NCI-H2227 (cell line): ENCODE data around the gene TARS3.

Source experiments
- DNase-seq: peaks from one replicate; lab custom pipeline; 2025; ENCODE audit not compliant: unreplicated experiment; lab: John Stamatoyannopoulos, UW

TARS3 gene

GRCh38 chr15:101608201-101608600 is 116.1 kb downstream of the TARS3 start:
- DNase-seq, result no peak

- no peak for DNase-seq
Observed at GRCh38 chr15:101607108-101607507, 117.2 kb downstream of the TARS3 start.

GRCh38 chr15:101604124-101604874 is 120.0 kb downstream of the TARS3 start:
- no peak for DNase-seq
